ENCODE measurements around the gene LILRA1.

DNA sequence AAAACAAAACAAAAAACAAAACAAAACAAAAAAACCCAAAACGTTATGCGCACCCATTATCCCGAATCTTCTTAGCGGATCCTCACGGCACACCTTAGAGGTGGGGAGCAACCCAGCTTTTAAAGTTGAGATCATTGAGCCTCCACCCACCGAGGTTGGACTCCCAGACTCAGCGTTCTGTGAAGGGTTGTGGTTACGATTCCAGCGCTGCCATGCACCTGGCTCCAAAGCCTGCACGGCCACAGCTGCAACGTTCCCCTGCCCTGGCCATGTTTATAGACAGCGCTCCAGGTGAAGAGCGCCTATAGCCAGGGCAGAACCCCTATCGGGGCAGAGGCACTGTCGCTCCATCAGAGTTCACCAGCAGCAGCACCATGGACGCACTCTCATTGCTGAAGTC, 38.5 kb upstream of the LILRA1 start:
- TF ChIP-seq ZFP62 (CRISPR knock-in tag; IDR thresholded peaks at IDR 0.05) (no peak), FOXJ3 (CRISPR knock-in tag; IDR thresholded peaks at IDR 0.05; ENCODE audit: borderline replicate concordance) (no peak), MAFF (IDR thresholded peaks at IDR 0.05; ENCODE audit: low read depth, low read length) (no peak), ZZZ3 (CRISPR knock-in tag; IDR thresholded peaks at IDR 0.05; ENCODE audit: borderline replicate concordance) (no peak), EEA1 (CRISPR knock-in tag; IDR thresholded peaks at IDR 0.05; ENCODE audit: borderline replicate concordance) (no peak), ZNF329 (CRISPR knock-in tag; IDR thresholded peaks at IDR 0.05; ENCODE audit: low read depth) (no peak), SMC3 (IDR thresholded peaks at IDR 0.05; ENCODE audit: low read length) (no peak), BRD4 (CRISPR knock-in tag; IDR thresholded peaks at IDR 0.05) (no peak)
- TF ChIP-seq, protein P1, sequence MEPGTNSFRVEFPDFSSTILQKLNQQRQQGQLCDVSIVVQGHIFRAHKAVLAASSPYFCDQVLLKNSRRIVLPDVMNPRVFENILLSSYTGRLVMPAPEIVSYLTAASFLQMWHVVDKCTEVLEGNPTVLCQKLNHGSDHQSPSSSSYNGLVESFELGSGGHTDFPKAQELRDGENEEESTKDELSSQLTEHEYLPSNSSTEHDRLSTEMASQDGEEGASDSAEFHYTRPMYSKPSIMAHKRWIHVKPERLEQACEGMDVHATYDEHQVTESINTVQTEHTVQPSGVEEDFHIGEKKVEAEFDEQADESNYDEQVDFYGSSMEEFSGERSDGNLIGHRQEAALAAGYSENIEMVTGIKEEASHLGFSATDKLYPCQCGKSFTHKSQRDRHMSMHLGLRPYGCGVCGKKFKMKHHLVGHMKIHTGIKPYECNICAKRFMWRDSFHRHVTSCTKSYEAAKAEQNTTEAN (CRISPR knock-in tag; conservative IDR thresholded peaks at IDR 0.05): no peak
- TF ChIP-seq, protein P2, sequence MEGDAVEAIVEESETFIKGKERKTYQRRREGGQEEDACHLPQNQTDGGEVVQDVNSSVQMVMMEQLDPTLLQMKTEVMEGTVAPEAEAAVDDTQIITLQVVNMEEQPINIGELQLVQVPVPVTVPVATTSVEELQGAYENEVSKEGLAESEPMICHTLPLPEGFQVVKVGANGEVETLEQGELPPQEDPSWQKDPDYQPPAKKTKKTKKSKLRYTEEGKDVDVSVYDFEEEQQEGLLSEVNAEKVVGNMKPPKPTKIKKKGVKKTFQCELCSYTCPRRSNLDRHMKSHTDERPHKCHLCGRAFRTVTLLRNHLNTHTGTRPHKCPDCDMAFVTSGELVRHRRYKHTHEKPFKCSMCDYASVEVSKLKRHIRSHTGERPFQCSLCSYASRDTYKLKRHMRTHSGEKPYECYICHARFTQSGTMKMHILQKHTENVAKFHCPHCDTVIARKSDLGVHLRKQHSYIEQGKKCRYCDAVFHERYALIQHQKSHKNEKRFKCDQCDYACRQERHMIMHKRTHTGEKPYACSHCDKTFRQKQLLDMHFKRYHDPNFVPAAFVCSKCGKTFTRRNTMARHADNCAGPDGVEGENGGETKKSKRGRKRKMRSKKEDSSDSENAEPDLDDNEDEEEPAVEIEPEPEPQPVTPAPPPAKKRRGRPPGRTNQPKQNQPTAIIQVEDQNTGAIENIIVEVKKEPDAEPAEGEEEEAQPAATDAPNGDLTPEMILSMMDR (CRISPR knock-in tag; IDR thresholded peaks at IDR 0.05): no peak
- TF ChIP-seq, protein P3, sequence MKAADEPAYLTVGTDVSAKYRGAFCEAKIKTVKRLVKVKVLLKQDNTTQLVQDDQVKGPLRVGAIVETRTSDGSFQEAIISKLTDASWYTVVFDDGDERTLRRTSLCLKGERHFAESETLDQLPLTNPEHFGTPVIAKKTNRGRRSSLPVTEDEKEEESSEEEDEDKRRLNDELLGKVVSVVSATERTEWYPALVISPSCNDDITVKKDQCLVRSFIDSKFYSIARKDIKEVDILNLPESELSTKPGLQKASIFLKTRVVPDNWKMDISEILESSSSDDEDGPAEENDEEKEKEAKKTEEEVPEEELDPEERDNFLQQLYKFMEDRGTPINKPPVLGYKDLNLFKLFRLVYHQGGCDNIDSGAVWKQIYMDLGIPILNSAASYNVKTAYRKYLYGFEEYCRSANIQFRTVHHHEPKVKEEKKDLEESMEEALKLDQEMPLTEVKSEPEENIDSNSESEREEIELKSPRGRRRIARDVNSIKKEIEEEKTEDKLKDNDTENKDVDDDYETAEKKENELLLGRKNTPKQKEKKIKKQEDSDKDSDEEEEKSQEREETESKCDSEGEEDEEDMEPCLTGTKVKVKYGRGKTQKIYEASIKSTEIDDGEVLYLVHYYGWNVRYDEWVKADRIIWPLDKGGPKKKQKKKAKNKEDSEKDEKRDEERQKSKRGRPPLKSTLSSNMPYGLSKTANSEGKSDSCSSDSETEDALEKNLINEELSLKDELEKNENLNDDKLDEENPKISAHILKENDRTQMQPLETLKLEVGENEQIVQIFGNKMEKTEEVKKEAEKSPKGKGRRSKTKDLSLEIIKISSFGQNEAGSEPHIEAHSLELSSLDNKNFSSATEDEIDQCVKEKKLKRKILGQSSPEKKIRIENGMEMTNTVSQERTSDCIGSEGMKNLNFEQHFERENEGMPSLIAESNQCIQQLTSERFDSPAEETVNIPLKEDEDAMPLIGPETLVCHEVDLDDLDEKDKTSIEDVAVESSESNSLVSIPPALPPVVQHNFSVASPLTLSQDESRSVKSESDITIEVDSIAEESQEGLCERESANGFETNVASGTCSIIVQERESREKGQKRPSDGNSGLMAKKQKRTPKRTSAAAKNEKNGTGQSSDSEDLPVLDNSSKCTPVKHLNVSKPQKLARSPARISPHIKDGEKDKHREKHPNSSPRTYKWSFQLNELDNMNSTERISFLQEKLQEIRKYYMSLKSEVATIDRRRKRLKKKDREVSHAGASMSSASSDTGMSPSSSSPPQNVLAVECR (CRISPR knock-in tag; IDR thresholded peaks at IDR 0.05; ENCODE audit: borderline replicate concordance): no peak
- TF ChIP-seq, protein P4, sequence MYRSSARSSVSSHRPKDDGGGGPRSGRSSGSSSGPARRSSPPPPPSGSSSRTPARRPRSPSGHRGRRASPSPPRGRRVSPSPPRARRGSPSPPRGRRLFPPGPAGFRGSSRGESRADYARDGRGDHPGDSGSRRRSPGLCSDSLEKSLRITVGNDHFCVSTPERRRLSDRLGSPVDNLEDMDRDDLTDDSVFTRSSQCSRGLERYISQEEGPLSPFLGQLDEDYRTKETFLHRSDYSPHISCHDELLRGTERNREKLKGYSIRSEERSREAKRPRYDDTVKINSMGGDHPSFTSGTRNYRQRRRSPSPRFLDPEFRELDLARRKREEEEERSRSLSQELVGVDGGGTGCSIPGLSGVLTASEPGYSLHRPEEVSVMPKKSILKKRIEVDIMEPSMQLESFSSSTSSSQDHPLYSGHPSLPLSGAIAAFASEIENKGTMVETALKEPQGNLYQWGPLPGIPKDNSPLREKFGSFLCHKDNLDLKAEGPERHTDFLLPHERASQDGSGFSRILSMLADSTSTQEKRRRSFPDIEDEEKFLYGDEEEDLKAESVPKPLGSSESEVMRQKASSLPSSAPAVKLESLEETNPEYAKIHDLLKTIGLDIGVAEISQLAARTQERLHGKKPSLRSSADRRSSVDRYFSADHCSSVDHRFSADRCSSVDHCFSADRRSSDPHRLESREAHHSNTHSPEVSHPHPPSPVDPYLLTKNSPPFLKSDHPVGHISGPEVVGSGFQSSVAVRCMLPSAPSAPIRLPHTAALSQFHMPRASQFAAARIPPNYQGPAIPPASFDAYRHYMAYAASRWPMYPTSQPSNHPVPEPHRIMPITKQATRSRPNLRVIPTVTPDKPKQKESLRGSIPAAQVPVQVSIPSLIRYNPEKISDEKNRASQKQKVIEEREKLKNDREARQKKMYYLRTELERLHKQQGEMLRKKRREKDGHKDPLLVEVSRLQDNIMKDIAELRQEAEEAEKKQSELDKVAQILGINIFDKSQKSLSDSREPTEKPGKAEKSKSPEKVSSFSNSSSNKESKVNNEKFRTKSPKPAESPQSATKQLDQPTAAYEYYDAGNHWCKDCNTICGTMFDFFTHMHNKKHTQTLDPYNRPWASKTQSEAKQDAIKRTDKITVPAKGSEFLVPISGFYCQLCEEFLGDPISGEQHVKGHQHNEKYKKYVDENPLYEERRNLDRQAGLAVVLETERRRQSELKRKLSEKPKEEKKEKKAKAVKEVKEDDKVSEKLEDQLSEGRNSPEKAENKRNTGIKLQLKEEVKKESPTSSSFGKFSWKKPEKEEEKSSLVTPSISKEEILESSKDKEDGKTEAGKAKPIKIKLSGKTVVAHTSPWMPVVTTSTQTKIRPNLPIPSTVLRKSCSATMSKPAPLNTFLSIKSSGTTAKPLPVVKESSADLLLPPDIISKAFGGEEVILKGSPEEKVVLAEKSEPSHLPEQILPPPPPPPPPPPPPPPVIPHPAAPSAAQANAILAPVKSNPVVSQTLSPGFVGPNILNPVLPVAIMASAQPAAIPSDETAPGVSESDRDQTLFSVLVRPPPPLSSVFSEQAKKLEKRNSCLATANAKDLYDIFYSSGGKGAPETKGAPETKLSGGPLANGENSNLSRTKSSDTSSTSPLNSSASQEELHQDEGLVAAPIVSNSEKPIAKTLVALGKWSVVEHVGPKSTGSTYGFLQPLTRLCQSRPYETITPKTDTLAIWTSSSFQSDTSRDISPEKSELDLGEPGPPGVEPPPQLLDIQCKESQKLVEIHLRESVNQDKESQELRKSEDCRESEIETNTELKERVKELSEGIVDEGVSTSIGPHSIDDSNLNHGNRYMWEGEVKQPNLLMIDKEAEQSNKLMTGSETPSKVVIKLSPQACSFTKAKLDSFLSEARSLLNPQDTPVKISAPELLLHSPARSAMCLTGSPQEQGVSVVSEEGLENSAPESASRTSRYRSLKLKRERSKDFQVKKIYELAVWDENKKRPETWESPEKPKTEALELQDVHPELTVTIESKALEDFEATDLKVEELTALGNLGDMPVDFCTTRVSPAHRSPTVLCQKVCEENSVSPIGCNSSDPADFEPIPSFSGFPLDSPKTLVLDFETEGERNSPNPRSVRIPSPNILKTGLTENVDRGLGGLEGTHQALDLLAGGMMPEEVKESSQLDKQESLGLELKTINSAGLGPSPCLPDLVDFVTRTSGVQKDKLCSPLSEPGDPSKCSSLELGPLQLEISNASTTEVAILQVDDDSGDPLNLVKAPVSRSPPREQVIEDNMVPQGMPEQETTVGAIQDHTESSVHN (CRISPR knock-in tag; IDR thresholded peaks at IDR 0.05): no peak
- TF ChIP-seq, protein P5, sequence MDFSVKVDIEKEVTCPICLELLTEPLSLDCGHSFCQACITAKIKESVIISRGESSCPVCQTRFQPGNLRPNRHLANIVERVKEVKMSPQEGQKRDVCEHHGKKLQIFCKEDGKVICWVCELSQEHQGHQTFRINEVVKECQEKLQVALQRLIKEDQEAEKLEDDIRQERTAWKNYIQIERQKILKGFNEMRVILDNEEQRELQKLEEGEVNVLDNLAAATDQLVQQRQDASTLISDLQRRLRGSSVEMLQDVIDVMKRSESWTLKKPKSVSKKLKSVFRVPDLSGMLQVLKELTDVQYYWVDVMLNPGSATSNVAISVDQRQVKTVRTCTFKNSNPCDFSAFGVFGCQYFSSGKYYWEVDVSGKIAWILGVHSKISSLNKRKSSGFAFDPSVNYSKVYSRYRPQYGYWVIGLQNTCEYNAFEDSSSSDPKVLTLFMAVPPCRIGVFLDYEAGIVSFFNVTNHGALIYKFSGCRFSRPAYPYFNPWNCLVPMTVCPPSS (IDR thresholded peaks at IDR 0.05): no peak

Data from HepG2 (cell line).